ENCODE data around the gene KCNH8.

GRCh38 chr3:19105826-19106225 lies 42.5 kb upstream of the KCNH8 start:
- TF ChIP-seq CTCF (conservative IDR thresholded peaks at IDR 0.05; ENCODE audit: low read depth, low read length): no peak
- no peak for TF ChIP-seq POLR2A (IDR thresholded peaks at IDR 0.05; ENCODE audit: low read depth, low read length)
- TF ChIP-seq USF2 (IDR thresholded peaks at IDR 0.05; ENCODE audit: low read depth, low read length): no peak
- no peak for TF ChIP-seq RAD21 (IDR thresholded peaks at IDR 0.05; ENCODE audit: low read length)
- TF ChIP-seq NFE2L2 (IDR thresholded peaks at IDR 0.05; ENCODE audit: low read depth, low read length): no peak
- peak; percentile 88 for TF ChIP-seq CEBPB (IDR thresholded peaks at IDR 0.05; ENCODE audit: low read depth, low read length)
- no peak for TF ChIP-seq MXI1 (IDR thresholded peaks at IDR 0.05; ENCODE audit: borderline replicate concordance, low read depth, low read length)
- no peak for TF ChIP-seq RCOR1 (IDR thresholded peaks at IDR 0.05; ENCODE audit: insufficient replicate concordance, low read length)
- no peak for TF ChIP-seq BHLHE40 (IDR thresholded peaks at IDR 0.05; ENCODE audit: low read depth, low read length)
- no peak for TF ChIP-seq MAFK (IDR thresholded peaks at IDR 0.05; ENCODE audit: low read depth, low read length)
- TF ChIP-seq MAZ (IDR thresholded peaks at IDR 0.05; ENCODE audit: borderline replicate concordance, low read depth, low read length): no peak
- no peak for TF ChIP-seq RFX5 (IDR thresholded peaks at IDR 0.05; ENCODE audit: low read depth, low read length)
- no peak for TF ChIP-seq ELK1 (IDR thresholded peaks at IDR 0.05; ENCODE audit: borderline replicate concordance, low read depth, low read length)
- no peak for TF ChIP-seq FOS (IDR thresholded peaks at IDR 0.05; ENCODE audit: low read depth, low read length)
